ENCODE data around the gene PRMT1.

The PRMT1 gene

GRCh38 chr19:49667473-49667872 lies 9.6 kb upstream of the PRMT1 start:
- in situ Hi-C loops (cut with MboI; ENCODE audit: low sequenced_read_pairs) = no loop called here

GRCh38 chr19:49669516-49669915 lies 7.6 kb upstream of the PRMT1 start:
- in situ Hi-C loops (cut with MboI; ENCODE audit: low sequenced_read_pairs) = no loop called here

- in situ Hi-C loops (cut with MboI; ENCODE audit: low sequenced_read_pairs) = no loop called here
Measured at GRCh38 chr19:49672131-49672919, 4.7 kb upstream of the PRMT1 start.

- in situ Hi-C loops (cut with MboI; ENCODE audit: low sequenced_read_pairs) = no loop called here
Measured at GRCh38 chr19:49676136-49676783, 811 bp upstream of the PRMT1 start.

- in situ Hi-C loops (cut with MboI; ENCODE audit: low sequenced_read_pairs) = no loop called here
Measured at GRCh38 chr19:49676784-49677230, 264 bp upstream of the PRMT1 start.

- in situ Hi-C loops (cut with MboI; ENCODE audit: low sequenced_read_pairs) = no loop called here
Measured at GRCh38 chr19:49677901-49678674, 1.0 kb downstream of the PRMT1 start.

- in situ Hi-C loops (cut with MboI; ENCODE audit: low sequenced_read_pairs) = no loop called here
Measured at GRCh38 chr19:49678985-49679770, 2.1 kb downstream of the PRMT1 start.

- in situ Hi-C loops (cut with MboI; ENCODE audit: low sequenced_read_pairs) = no loop called here
Measured at GRCh38 chr19:49679771-49680413, 2.8 kb downstream of the PRMT1 start.

- in situ Hi-C loops (cut with MboI; ENCODE audit: low sequenced_read_pairs) = no loop called here
Measured at GRCh38 chr19:49680421-49681351, 3.6 kb downstream of the PRMT1 start.

- in situ Hi-C loops (cut with MboI; ENCODE audit: low sequenced_read_pairs) = no loop called here
Measured at GRCh38 chr19:49681830-49682229, 4.8 kb downstream of the PRMT1 start.

- in situ Hi-C loops (cut with MboI; ENCODE audit: low sequenced_read_pairs) = no loop called here
Measured at GRCh38 chr19:49682274-49682673, 5.2 kb downstream of the PRMT1 start.

- in situ Hi-C loops (cut with MboI; ENCODE audit: low sequenced_read_pairs) = no loop called here
Measured at GRCh38 chr19:49683814-49684250, 6.8 kb downstream of the PRMT1 start.

- in situ Hi-C loops (cut with MboI; ENCODE audit: low sequenced_read_pairs) = no loop called here
Measured at GRCh38 chr19:49684251-49684982, 7.3 kb downstream of the PRMT1 start.

- in situ Hi-C loops (cut with MboI; ENCODE audit: low sequenced_read_pairs) = no loop called here
Measured at GRCh38 chr19:49684983-49685553, 8.0 kb downstream of the PRMT1 start.

GRCh38 chr19:49685845-49686332 lies 8.8 kb downstream of the PRMT1 start:
- in situ Hi-C loops (cut with MboI; ENCODE audit: low sequenced_read_pairs) = no loop called here

GRCh38 chr19:49686503-49687088 lies 9.5 kb downstream of the PRMT1 start:
- in situ Hi-C loops (cut with MboI; ENCODE audit: low sequenced_read_pairs) = no loop called here

- in situ Hi-C loops (cut with MboI; ENCODE audit: low sequenced_read_pairs) = no loop called here
Measured at GRCh38 chr19:49687150-49687549, 10.1 kb downstream of the PRMT1 start.
